Upper lobe of left lung (tissue), 6 donors: ENCODE measurements around the gene SMYD3. TPM values are rescaled to one million over a fixed set of nuclear protein-coding genes. Genes with fewer than 3 reads are reported as not detected.

ENCODE experiments used
- ATAC-seq, 2 donors: fragments of 200-7000 bp; cut with Tn5 transposase; one replicate each; pipeline ENCODE4 v1.9.1; 2022; ENCODE audit warnings: mild to moderate bottlenecking in 2 of 2, moderate library complexity in 2 of 2; ENCODE audit not compliant: low FRiP score in 2 of 2
- DNase-seq, 2 donors: peaks; one replicate each; pipeline ENCODE4 v3.0.0-alpha.2; 2019 to 2020
- H3K27ac ChIP-seq, 4 donors: fragments of 200-600 bp; sonication (generic); one replicate each; pipeline ENCODE4 v1.5.1; 2016 to 2019
- H3K27me3 ChIP-seq, 4 donors: fragments of 200-600 bp; sonication (generic); one replicate each; pipeline ENCODE4 v1.5.1; 2017 to 2019
- H3K36me3 ChIP-seq, 4 donors: fragments of 200-600 bp; sonication (generic); one replicate each; pipeline ENCODE4 v1.5.1; 2016 to 2019
- H3K4me1 ChIP-seq, 4 donors: fragments of 200-600 bp; sonication (generic); one replicate each; pipeline ENCODE4 v1.5.1; 2018 to 2019
- H3K4me3 ChIP-seq, 4 donors: fragments of 200-600 bp; sonication (generic); one replicate each; pipeline ENCODE4 v1.5.1; 2017 to 2019; ENCODE audit warnings: mild to moderate bottlenecking in 2 of 4, moderate library complexity in 1 of 4
- H3K9me3 ChIP-seq, 4 donors: fragments of 200-600 bp; sonication (generic); one replicate each; pipeline ENCODE4 v1.5.1; 2018 to 2019
- CTCF ChIP-seq, 6 experiments: fragments of 450-650 bp in 4 of 6; fragments of 200-600 bp in 2 of 6; sonication (generic) in 2 of 6; IDR thresholded peaks; one replicate each; pipeline ENCODE4 v1.5.1; 2016 to 2019; ENCODE audit warnings: antibody characterized with exemption in 6 of 6
- EP300 ChIP-seq, 4 donors: sonication (generic); formaldehyde crosslinking; IDR thresholded peaks; one replicate each; pipeline ENCODE4 v1.5.1; 2017; ENCODE audit warnings: antibody characterized with exemption in 4 of 4, control low read depth in 2 of 4
- POLR2A ChIP-seq, 4 donors: fragments of 450-650 bp; IDR thresholded peaks; one replicate each; pipeline ENCODE4 v1.5.1; 2016 to 2017; ENCODE audit warnings: antibody characterized with exemption in 4 of 4, mild to moderate bottlenecking in 2 of 4
- POLR2AphosphoS5 ChIP-seq, 2 donors: sonication (generic); formaldehyde crosslinking; IDR thresholded peaks; one replicate each; pipeline ENCODE4 v1.5.1; 2017; ENCODE audit warnings: antibody characterized with exemption in 2 of 2
- WGBS, 2 donors: methylation state at CpG; one replicate each; pipeline ENCODE4 v1.1.5; 2017 to 2018; 5-methylcytosine and 5-hydroxymethylcytosine counted together
- total RNA-seq, 6 donors: library from RNA; depleted of rRNA in 4 of 6; stranded (reverse); fragments of >200 nt in 4 of 6; gene quantifications; one replicate each; pipeline versions ENCODE4 v1.1.0 to v1.2.1, GENCODE V29; 2016 to 2021
- donor health status: DM: no; HTN: no; CAD: no; lungs with moderate emphysema.
- donor health status: DM: no; HTN: yes; CAD: no; lungs with severe emphysema.

The SMYD3 gene
- total RNA-seq, 6 donors from 2014 or later: 22.7 to 109 (median 34.0) TPM

GRCh38 chr1:246418565-246419312 lies 88.3 kb downstream of the SMYD3 start:
- H3K27ac ChIP-seq: no peak overlapping the region
- TF ChIP-seq CTCF (IDR thresholded peaks at IDR 0.05) (no peak), POLR2AphosphoS5 (IDR thresholded peaks at IDR 0.05) (no peak), EP300 (IDR thresholded peaks at IDR 0.05) (no peak), POLR2A (IDR thresholded peaks at IDR 0.05) (no peak)
- H3K36me3 ChIP-seq: peaks cover 0 to 5% (median 2%) of the 10 kb centered on the region in 4 donors
- no peaks in the 10 kb centered on the region for H3K27me3 ChIP-seq
- H3K4me1 ChIP-seq: no peaks in the 10 kb centered on the region
- DNase-seq (peak in 1 of 2 donors; percentile 46), ATAC-seq (no peak)
- H3K4me3 ChIP-seq: no peak overlapping the region
- H3K9me3 ChIP-seq: no peaks in the 10 kb centered on the region
- 95 to 96% methylated on average over 19 of the region's 19 CpGs for WGBS, 2 donors

- 92 to 93% methylated on average over 6 of the region's 6 CpGs for WGBS, 2 donors
- H3K27me3 ChIP-seq: no peaks in the 10 kb centered on the region
- DNase-seq: no peak
- peaks cover 0 to 5% (median 2%) of the 10 kb centered on the region in 4 donors for H3K36me3 ChIP-seq
- H3K27ac ChIP-seq: no peak overlapping the region
- TF ChIP-seq CTCF (IDR thresholded peaks at IDR 0.05) (no peak), EP300 (IDR thresholded peaks at IDR 0.05) (no peak), POLR2AphosphoS5 (IDR thresholded peaks at IDR 0.05) (no peak), POLR2A (IDR thresholded peaks at IDR 0.05) (no peak)
- H3K9me3 ChIP-seq: no peaks in the 10 kb centered on the region
- no peak overlapping the region for H3K4me3 ChIP-seq
- ATAC-seq: no peak
- no peaks in the 10 kb centered on the region for H3K4me1 ChIP-seq
These were observed 89.1 kb downstream of the SMYD3 start for GRCh38 chr1:246417813-246418564.

- Histone ChIP-seq H3K4me1 (no peaks in the 10 kb centered on the region), H3K9me3 (no peaks in the 10 kb centered on the region), H3K27me3 (no peaks in the 10 kb centered on the region), H3K27ac (no peak overlapping the region), H3K36me3 (peaks cover 0 to 5% (median 2%) of the 10 kb centered on the region in 4 donors), H3K4me3 (no peak overlapping the region)
- TF ChIP-seq POLR2A (IDR thresholded peaks at IDR 0.05) (no peak), EP300 (IDR thresholded peaks at IDR 0.05) (no peak), POLR2AphosphoS5 (IDR thresholded peaks at IDR 0.05) (no peak), CTCF (IDR thresholded peaks at IDR 0.05) (no peak)
- DNase-seq: no peak
- ATAC-seq: no peak
- 77 to 78% methylated on average over 4 of the region's 4 CpGs for WGBS, 2 donors
These were observed 89.8 kb downstream of the SMYD3 start for GRCh38 chr1:246417152-246417812.

- Histone ChIP-seq H3K36me3 (peaks cover 0 to 5% (median 2%) of the 10 kb centered on the region in 4 donors), H3K4me3 (no peak overlapping the region), H3K9me3 (no peaks in the 10 kb centered on the region), H3K27me3 (no peaks in the 10 kb centered on the region), H3K27ac (no peak overlapping the region), H3K4me1 (no peaks in the 10 kb centered on the region)
- TF ChIP-seq EP300 (IDR thresholded peaks at IDR 0.05) (no peak), CTCF (IDR thresholded peaks at IDR 0.05) (no peak), POLR2A (IDR thresholded peaks at IDR 0.05) (no peak), POLR2AphosphoS5 (IDR thresholded peaks at IDR 0.05) (no peak)
- no peak for DNase-seq
- no peak for ATAC-seq
- WGBS, 2 donors: 79 to 84% methylated on average over 1 of the region's 1 CpG
These were observed 90.8 kb downstream of the SMYD3 start for GRCh38 chr1:246416261-246416660.
